ENCODE results near the gene FCHSD2. TPM values are rescaled to one million over a fixed set of nuclear protein-coding genes. Genes with fewer than 3 reads are reported as not detected.
"Not testable (repeated sequence)": the region's sequence is repeated elsewhere in the genome, so short reads cannot be mapped to it uniquely, and the experiment has no call there.

The FCHSD2 gene
- polyA plus RNA-seq, 1 donor: 48.4 TPM

DNA sequence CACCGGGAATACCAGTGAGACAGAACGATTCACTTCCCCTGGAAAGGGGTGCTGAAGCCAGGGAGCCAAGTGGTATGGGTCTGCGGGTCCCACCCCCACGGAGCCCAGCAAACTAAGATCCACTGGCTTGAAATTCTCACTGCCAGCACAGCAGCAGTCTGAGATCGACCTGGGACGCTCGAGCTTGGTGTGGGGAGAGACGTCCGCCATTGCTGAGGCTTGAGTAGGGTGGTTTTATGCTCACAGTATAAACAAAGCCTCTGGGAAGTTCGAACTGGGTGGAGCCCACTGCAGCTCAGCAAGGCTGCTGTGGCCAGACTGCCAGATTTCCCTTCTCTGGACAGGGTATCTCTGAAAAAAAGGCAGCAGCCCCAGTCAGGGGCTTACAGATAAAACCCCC lies 80.7 kb downstream of the FCHSD2 start:
- not testable (repeated sequence) for DNase-seq

DNA sequence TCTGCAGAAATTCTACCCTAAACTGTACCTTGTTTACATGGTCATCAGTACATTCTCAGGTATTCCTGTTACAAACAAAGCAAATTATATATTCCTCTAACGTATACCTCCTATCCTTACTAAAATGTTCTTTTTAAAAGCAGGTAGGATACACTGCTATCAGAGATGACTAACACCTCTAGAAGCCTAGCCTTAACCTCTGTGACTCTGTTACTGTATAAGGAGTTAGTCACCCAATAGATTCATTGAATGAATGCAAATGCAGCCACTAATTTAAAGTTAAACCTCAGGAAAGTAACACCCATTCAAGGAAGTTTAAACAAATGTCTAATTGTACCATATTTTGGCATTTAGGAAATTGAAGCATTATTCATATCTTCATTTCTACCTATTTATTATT lies 82.2 kb downstream of the FCHSD2 start:
- DNase-seq: no peak

DNA sequence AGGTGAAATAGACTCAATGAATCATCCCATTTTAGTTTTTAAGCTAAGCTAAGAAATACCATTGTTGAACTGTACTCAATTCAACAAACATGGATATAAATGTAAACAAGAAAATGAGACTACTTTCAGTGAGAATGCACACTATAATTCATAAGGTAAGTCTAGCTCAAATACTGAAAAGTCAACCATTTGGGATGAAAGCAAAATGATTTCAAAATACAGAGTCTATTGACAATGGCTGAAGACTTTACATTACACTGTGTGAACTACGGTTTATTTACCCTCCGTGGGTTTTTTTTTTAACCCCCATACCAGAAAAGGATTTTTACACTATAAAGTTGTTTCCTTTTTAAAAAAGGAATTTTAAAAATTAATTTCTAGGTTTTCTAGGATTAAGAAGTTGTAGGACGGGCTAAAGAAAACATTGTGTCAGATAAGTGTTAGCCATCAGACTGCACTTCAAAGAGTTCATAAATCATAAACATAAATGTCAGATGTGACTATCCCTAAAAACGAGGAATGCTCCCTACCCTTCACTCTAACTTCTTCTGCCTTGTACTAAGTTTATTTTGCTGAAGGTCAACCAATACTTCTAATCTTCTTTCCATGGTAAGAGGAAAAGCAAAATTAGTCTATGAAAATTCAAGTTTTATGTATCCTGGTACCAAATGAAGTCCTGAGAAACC lies 83.0 kb downstream of the FCHSD2 start:
- no peak for DNase-seq

DNA sequence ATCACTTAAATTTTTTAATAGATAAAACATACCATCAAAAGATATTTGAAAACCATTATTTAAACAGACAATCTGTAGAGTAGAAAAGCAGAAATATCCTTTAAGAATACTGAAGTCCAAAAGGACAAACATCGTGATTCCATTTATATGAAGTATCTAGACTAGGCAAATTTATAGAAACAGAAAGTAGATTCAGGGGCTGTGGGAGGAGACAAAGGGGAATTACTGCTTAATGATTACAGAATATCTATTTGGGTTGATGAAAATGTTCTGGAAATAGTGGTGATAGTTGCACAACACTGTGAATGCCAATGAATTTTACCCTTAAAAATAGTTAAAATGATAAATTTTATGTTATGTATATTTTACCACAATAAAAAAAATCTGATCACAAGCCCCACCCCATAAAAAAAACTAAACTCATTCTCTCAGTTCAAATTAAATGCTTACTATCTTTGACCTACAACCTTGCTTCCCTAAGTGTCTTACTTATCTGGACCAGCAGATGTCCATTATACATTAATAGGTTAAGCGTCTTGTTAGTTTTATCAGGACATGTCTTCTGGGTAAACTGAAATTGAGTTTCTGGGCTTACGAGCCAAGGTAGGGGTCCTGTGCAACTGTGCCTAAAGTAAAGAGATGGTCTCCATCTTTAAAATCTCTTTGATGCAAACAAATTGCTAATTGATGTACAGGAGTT lies 86.3 kb downstream of the FCHSD2 start:
- DNase-seq: no peak

DNA sequence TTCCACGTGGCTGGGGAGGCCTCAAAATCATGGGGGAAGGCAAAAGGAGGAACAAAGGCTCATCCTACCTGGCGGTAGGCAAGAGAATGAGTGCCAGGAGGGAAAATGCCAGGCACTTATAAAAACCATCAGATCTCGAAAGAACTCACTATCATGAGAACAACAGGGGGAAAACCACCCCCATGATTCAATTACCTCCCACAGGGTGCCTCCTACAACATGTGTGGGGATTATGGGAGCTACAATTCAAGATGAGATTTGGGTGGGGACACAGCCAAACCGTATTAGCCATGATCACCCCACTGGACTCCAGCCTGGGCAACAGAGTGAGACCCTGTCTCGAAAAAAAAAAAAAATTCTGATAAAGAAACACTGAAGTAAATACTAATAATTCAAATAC lies 87.1 kb downstream of the FCHSD2 start:
- DNase-seq: no peak

DNA sequence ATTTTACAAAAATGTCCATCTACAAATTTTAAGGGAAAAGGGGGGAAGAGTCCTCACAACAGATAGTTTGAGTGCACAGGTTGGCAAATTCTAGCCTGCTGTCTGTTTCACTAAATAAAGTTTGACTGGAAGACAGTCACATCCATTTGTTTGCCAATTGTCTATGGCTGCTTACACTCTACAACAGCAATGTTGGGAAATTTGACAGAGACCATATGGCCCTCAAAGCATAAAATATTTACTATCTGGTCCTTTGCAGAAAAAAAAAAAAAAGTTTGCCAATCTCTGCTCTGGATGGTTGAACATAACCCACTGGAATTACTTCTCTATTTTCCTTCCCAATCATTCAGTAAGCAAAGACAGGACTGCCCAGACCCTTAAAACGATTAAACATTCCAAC lies 88.2 kb downstream of the FCHSD2 start:
- no peak for DNase-seq

DNA sequence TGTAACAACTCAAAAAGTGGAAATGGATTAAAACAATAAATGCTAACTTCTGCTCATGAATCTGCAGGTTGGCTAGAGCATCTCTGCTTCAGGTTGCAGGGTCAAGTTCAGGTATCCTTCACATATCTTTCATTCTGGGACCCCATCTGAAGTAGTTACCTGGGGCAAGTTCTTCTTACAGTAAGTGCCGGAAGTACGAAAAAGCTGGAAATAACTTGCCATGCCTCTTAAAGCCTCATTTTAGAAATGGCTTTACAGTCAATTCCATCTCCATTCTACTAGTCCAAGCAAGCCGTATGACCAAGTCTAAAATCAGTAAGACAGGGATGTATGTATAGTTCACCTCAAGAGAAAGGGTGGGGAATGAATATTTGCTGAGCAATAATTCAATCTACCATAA lies 93.7 kb downstream of the FCHSD2 start:
- DNase-seq: no peak

DNA sequence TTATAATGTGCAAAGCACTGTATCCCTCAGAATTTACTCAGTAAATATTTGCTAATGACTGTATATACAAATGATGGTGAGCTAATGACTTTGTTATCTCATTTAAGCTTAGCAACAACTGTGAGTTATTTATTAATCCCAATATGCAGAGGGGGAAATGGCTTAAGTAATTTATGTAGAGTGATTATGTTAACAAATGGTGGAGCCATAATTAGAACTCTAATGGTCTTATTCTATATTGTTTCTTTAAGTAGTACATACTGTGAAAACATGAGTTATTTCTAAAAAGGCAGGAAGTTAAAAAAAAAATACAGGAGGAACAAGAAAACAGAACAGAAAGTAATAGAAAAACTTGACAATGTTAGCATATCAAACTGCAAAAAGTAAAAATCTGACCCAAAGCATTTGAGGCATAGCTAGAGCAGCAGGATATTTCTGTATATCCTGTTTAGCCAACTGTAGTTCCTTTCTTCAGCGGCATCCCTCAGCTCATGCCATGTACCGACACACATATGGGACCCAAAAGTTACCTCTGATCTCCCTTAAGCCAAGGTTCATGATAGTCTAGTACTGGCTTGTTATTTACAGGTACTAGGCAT lies 94.2 kb downstream of the FCHSD2 start:
- no peak for DNase-seq

DNA sequence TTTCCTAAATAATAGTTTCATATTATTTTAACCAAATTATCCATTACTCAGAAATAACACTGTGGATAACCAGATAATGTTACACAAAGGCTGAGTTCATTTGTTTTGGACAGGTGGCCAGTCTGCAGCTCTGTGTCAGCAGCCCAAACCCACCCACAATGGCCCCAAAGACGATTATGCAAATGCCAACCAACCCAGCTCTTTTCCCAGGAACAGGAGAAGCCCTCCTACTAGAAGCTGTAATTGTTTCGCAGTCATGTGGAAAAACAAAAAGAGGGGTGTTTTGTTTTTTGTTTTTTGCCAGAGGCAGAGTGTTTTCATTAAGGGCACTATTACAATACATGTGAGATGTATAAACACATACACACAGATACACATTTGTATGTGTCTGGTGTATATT lies 102.1 kb downstream of the FCHSD2 start:
- DNase-seq: no peak

DNA sequence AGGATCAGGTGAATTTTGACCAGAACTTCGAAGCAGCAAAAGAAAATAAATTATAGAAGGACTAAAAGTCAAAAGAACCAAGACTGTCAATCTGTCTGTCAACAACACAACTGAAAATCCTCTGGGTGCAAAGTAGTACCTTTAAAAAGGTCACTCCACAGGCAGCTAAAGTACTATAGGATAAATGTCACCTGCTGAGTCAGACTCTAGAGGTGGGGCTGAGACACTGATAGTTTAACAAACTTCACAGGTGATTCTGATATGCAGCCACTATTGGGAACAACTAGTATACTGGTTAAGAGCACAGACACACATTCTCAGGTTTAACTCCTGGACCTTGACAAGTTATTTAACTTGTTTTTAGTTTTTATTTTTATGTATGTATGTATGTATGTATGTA lies 107.3 kb downstream of the FCHSD2 start:
- DNase-seq: no peak

DNA sequence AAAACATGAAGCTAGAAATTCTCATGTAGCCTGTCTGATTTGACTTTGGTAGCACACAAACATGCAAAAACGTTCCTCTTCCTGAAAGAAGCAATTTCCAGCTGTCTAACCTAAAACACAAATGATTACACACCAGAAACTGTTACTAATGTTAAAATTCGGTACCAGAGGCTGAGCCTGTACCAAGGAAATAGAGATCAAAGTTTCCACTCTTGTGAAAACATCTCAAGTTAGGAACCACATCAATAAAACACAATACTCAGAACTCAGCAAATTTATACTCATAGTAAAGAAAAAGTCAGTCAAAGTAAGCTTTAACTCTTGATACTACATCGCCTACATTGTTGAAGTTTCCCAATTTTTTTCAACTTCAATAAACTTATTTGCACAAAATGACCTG lies 107.8 kb downstream of the FCHSD2 start:
- DNase-seq: no peak

DNA sequence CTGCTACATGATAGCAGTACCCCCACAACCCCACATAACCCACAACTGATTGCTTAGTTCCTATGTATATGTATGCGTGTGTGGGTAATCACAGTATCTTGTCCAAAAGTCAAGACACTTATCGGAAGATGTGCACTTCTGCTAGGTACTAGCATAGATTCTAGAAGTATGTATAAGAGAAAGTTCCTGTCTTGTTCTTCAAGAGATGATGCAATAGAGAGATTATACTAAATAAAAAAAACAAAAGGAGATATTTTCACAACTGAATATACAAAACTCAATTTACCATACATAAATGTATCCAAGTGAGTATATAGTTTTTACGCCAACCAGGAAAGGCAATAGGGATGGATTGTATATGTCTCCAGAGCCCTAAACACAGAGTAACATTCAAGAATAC lies 112.0 kb downstream of the FCHSD2 start:
- no peak for DNase-seq

DNA sequence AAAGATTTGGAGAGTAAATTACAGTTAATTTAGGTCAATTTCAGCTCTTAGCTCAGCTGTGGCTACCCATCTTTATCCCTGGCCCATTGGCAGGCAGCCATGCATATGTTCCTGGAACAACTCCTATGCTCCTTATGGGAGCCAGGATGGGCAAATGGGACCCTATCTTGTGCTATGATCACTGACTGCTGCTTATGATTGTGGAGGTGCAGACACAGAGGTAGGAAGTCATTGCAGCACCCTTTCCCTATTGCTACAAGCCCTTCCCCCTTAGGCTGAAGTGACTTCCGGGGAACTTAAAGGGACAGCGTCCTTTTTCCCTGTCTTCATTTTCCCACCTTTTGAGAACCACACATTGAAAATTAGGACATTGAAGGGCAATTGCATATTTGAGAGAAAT lies 112.7 kb downstream of the FCHSD2 start:
- no peak for DNase-seq

DNA sequence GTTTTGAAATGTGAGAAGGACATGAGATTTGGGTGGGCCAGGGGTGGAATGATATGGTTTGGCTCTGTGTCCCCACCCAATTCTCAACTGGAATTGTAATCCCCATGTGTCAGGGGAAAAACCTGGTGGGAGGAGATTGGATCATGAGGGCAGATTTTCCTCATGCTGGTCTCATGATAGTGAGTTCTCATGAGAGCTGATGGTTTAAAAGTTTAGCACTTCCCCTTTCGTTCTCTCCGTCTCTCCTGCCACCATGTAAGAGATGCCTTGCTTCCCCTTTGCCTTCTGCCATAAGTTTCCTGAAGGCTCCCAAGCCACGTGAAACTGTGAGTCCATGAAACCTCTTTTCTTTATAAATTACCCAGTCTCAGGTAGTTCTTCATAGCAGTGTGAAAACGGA lies 113.5 kb downstream of the FCHSD2 start:
- DNase-seq: no peak

DNA sequence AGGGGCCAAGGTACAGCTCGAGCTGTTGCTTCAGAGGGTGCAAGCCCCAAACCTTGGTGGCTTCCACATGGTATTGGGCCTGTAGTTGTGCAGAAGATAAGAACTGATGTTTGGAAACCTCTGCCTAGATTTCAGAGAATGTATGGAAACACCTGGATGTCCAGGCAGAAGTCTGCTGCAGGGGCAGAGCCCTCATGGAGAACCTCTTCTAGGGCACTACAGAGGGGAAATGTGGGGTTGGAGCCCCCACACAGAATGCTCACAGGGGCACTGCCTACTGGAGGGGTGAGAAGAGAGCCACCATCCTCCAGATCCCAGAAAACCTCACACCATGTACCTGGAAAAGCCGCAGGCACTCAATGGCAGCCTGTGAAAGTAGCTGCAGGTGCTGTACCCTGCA lies 114.3 kb downstream of the FCHSD2 start:
- not testable (repeated sequence) for DNase-seq

DNA sequence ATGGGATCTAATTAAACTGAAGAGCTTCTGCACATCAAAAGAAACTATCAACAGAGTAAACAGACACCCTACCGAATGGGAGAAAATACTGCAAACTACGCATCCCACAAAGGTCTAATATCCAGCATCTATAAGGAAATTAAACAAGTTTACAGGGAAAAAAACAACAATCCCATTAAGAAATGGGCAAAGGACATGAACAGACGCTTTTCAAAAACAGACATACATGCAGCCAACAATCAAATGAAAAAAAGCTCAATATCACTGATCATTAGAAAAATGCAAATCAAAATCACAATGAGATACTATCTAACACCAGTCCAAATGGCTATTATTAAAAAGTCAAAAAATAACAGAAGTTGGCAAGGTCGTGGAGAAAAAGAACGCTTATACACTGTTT lies 117.5 kb downstream of the FCHSD2 start:
- DNase-seq: no peak

DNA sequence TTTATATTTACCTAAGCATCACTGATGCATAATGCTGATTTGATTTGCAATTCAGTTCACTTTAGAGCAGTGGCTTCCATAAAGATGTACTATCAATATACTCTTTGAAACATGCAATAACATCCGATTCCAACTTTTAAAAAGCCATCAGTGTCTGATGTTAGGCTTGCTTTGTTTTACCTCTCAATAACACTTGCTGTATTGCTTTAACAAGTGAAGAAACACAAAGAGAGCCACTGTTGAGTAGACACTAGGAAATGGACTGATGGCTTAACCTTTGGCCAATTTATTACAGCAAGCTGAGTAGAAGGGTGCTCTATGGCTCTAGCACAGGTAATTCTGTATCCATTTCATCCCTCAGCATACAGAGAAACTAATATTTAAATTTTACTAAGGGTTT lies 122.1 kb downstream of the FCHSD2 start:
- no peak for DNase-seq

DNA sequence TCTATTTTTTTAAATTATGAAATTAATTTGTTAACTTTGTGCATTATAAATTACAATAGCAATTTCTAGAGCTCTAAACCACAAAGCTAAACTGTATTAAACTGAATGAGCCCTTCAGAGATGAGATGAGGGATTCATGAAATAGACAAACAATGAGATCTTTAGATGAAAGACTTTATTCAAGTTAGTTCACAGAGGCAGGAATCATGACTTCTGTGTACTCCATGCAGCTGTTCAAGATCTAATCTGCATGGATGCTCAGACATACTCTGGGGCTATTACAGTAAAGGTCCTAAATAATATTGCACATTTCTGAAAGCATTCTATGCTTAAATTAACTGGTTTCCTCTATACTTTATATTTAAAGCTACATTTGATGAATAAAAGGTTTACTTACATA lies 122.7 kb downstream of the FCHSD2 start:
- DNase-seq: no peak

DNA sequence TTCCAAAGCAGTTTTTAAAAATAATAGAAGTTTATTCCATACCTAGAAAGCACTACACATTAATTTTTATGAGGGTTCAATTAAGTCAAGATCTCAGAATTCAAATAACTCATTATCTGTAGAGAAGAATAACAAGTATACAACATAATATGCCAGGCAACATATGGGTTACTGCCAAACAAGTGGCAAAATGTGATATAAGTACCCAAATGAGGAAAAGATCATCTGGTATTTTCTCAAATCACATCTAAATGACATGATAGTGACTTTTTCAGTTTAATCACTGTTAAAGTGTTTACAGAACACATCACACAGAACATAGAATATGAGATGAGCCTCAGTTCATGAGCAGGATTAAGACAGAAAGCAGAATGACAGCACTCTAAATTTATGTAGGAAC lies 123.3 kb downstream of the FCHSD2 start:
- DNase-seq: no peak

DNA sequence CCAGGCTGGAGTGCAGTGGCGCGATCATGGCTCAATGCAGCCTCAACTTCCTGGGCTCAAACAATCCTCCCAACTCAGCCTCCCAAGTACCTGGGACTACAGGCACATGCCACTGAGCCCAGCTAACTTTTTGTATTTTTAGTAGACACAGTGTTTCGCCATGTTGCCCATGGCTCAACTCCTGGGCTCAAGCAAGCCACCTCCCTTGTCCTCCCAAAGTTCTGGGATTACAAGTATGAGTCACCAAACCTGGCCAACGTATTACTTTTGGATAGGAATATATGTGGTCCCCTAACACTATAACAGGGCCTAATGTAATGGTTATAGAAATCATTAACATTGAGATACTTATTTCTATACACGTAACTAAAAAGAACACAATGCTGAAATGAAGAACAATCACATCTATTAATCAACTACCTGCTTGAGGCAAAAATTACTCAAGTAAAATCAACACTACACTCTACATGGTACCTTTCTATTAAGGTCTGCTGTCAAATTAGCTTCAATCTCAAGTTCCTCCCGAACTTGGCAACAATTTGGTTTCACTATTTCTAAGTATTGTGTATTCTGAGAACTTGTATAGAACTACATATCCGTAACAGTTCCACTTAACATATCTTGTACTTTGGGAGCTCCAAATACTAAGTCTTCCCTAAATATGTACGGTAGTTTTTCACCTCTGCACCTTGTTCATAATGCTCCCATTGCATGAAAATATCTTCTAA lies 124.9 kb downstream of the FCHSD2 start:
- DNase-seq: no peak

DNA sequence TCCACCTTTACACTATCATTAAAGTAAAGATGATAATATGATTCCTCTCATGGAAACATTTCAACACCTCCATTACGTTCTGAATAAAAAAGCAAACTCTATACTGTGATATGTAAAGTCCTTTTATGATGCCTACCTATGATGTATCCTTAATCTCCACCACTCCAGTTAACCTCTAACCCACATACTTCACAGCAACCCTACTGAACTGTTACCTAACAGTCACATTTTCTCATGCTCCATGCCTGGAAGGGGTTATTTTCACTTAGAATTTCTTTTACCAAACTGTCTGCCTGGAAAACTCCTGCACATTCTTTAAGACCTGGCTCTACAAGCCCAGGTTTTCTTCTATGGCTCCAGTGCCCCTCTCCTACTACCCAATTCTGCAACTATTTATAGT lies 129.1 kb downstream of the FCHSD2 start:
- no peak for DNase-seq

DNA sequence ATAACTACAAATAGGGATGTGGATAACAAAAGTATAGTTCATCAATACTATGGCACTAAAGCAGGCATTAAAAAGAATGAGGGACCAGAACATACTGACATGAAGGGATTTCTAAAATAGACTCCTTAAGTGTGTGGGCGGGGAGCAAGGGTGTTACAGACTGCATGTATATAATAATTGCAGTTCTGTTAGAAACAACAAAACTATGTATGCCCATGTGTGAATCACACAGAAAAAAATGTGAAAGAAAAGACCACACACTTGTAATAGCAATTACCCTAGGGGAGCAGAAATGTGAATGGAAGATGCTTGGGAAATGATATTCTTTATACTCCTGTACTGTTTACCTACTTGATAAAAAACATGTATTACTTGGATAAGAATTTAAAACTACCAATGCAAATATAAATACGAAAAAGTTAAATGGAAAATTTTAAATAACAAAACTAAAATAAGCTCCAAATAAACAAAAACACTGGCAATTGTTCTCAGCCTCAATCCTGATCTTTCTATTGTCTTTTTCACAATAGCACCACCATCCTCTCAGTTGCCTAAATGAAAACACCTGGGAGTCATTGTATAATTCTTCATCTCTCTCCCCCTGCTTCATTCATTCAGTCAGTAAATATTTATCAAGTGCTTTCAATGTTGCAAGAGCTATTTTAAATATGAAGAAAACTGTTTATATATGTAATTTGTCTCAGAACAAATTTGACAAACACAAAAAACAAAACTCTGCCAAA lies 129.8 kb downstream of the FCHSD2 start:
- no peak for DNase-seq

Measured in left kidney (tissue), 2 donors.